Peyer's patch (tissue), 4 donors: ENCODE results near the gene MGMT. TPM values are rescaled to one million over a fixed set of nuclear protein-coding genes. Genes with fewer than 3 reads are reported as not detected.

Experiments used
- DNase-seq, 3 donors: peaks; one replicate each; pipeline ENCODE4 v3.0.0-alpha.2; 2017 to 2019
- H3K27ac ChIP-seq, 4 donors: fragments of 200-600 bp; sonication (generic); one replicate each; pipeline ENCODE4 v1.5.1; 2016 to 2019
- H3K27me3 ChIP-seq, 2 donors: fragments of 200-600 bp; sonication (generic); one replicate each; pipeline ENCODE4 v1.5.1; 2019
- H3K36me3 ChIP-seq, 3 donors: fragments of 200-600 bp; sonication (generic); one replicate each; pipeline ENCODE4 v1.5.1; 2016 to 2019
- H3K4me1 ChIP-seq, 4 donors: fragments of 200-600 bp; sonication (generic); one replicate each; pipeline ENCODE4 v1.5.1; 2016 to 2019
- H3K4me3 ChIP-seq, 4 donors: fragments of 200-600 bp; sonication (generic); 1 replicate in 3 of 4; 2 replicates in 1 of 4; pipeline ENCODE4 v1.5.1; 2016 to 2019; ENCODE audit warnings: mild to moderate bottlenecking in 1 of 4
- H3K9me3 ChIP-seq, 4 donors: fragments of 200-600 bp; sonication (generic); one replicate each; pipeline ENCODE4 v1.5.1; 2016 to 2019; ENCODE audit warnings: mild to moderate bottlenecking in 1 of 4
- POLR2A ChIP-seq, 2 donors: fragments of 450-650 bp; IDR thresholded peaks; one replicate each; pipeline ENCODE4 v1.5.1; 2017; ENCODE audit warnings: antibody characterized with exemption in 2 of 2, mild to moderate bottlenecking in 2 of 2, moderate library complexity in 2 of 2
- total RNA-seq, 4 donors: library from RNA; depleted of rRNA; stranded (reverse); fragments of >200 nt; gene quantifications; one replicate each; pipeline ENCODE4 v1.1.0, GENCODE V29; 2016
- TF ChIP-seq, protein P1 (sequence below), 6 experiments: fragments of 450-650 bp in 4 of 6; fragments of 200-600 bp in 2 of 6; sonication (generic) in 1 of 6; IDR thresholded peaks; one replicate each; pipeline ENCODE4 v1.5.1; 2017 to 2019; ENCODE audit warnings: antibody characterized with exemption in 6 of 6, mild to moderate bottlenecking in 3 of 6, moderate library complexity in 1 of 6

MGMT gene
- total RNA-seq, 4 donors from 2014 or later = 24.5 to 43.7 (median 35.3) TPM

- no peak for DNase-seq
- Histone ChIP-seq H3K4me3 (no peak overlapping the region), H3K27ac (no peak overlapping the region), H3K36me3 (no peaks in the 10 kb centered on the region), H3K27me3 (no peaks in the 10 kb centered on the region), H3K9me3 (peaks cover 0 to 22% (median 2%) of the 10 kb centered on the region in 4 donors), H3K4me1 (no peaks in the 10 kb centered on the region)
- TF ChIP-seq, protein P1, sequence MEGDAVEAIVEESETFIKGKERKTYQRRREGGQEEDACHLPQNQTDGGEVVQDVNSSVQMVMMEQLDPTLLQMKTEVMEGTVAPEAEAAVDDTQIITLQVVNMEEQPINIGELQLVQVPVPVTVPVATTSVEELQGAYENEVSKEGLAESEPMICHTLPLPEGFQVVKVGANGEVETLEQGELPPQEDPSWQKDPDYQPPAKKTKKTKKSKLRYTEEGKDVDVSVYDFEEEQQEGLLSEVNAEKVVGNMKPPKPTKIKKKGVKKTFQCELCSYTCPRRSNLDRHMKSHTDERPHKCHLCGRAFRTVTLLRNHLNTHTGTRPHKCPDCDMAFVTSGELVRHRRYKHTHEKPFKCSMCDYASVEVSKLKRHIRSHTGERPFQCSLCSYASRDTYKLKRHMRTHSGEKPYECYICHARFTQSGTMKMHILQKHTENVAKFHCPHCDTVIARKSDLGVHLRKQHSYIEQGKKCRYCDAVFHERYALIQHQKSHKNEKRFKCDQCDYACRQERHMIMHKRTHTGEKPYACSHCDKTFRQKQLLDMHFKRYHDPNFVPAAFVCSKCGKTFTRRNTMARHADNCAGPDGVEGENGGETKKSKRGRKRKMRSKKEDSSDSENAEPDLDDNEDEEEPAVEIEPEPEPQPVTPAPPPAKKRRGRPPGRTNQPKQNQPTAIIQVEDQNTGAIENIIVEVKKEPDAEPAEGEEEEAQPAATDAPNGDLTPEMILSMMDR (IDR thresholded peaks at IDR 0.05) = no peak
- no peak for TF ChIP-seq POLR2A (IDR thresholded peaks at IDR 0.05)
These were observed 24.2 kb downstream of the MGMT start for GRCh38 chr10:129491123-129491734.

DNA sequence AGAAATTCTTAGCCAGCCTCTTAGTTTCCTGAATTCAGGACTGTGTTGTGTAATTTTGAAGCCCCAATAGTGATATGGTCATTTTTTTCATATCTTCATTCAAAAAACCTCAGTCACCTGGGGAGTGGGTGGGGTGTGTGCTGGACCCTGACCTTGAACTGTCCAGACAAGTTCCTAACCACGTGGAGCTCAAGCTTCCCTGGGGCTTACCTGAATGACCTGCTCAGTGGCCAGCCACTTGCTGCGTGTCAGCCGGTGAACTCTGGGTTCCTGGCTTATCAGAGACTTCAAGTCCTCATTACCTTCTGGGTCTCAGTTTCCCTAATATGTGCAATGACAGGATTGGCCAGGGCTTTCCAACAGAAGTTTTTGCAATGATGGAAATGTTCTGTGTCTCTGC is 27.1 kb downstream of the MGMT start:
- no peak overlapping the region for H3K27ac ChIP-seq
- H3K9me3 ChIP-seq = peaks cover 0 to 22% (median 2%) of the 10 kb centered on the region in 4 donors
- TF ChIP-seq, protein P1 (IDR thresholded peaks at IDR 0.05) = no peak
- no peak for TF ChIP-seq POLR2A (IDR thresholded peaks at IDR 0.05)
- H3K27me3 ChIP-seq = no peaks in the 10 kb centered on the region
- no peak overlapping the region for H3K4me3 ChIP-seq
- DNase-seq = no peak
- H3K36me3 ChIP-seq = no peaks in the 10 kb centered on the region
- H3K4me1 ChIP-seq = no peaks in the 10 kb centered on the region

DNA sequence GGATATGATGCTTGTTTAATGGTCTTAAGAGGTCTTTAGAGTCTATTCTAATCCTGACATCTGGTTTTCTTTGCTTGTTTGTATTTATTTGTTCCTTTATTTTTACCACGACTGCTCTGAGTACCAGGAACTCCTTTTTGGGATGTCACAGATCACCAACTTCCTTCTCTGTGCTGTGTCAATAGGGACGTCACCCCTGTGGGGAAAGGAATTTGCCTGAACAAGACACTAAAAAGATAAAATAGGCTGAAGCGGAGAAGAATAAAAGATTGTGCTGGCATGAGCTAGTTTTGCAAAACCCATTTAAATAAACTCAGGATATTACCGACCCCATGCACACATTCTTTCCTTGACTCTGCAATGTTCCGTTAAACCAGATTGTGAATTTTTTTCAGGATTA is 27.7 kb downstream of the MGMT start:
- TF ChIP-seq POLR2A (IDR thresholded peaks at IDR 0.05) = no peak
- TF ChIP-seq, protein P1 (IDR thresholded peaks at IDR 0.05) = no peak
- Histone ChIP-seq H3K4me1 (no peaks in the 10 kb centered on the region), H3K4me3 (no peak overlapping the region), H3K27me3 (no peaks in the 10 kb centered on the region), H3K27ac (no peak overlapping the region), H3K36me3 (no peaks in the 10 kb centered on the region), H3K9me3 (peaks cover 0 to 22% (median 2%) of the 10 kb centered on the region in 4 donors)
- no peak for DNase-seq

DNA sequence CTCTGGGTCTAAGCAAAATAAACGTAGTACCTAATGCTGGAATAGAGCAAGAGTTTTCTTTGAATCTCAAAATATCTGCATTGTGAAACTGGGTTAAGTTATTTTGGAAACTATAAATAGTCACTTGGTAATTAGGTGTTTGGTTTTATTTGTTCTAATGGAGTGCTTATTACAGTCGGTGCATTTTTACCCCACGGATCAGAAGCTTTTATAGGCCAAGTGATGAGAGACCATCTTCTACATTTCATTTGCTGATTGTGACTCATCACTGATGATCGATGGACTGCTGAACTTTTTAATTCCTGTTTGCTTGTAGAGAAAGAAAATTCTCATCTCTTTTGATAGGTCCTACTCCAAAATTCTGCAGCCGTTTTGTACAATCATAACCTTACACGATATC is 28.2 kb downstream of the MGMT start:
- no peak for DNase-seq
- TF ChIP-seq, protein P1 (IDR thresholded peaks at IDR 0.05) = no peak
- TF ChIP-seq POLR2A (IDR thresholded peaks at IDR 0.05) = no peak
- no peak overlapping the region for H3K4me3 ChIP-seq
- no peaks in the 10 kb centered on the region for H3K4me1 ChIP-seq
- H3K27me3 ChIP-seq = no peaks in the 10 kb centered on the region
- H3K27ac ChIP-seq = no peak overlapping the region
- H3K36me3 ChIP-seq = no peaks in the 10 kb centered on the region
- peaks cover 0 to 22% (median 2%) of the 10 kb centered on the region in 4 donors for H3K9me3 ChIP-seq

DNA sequence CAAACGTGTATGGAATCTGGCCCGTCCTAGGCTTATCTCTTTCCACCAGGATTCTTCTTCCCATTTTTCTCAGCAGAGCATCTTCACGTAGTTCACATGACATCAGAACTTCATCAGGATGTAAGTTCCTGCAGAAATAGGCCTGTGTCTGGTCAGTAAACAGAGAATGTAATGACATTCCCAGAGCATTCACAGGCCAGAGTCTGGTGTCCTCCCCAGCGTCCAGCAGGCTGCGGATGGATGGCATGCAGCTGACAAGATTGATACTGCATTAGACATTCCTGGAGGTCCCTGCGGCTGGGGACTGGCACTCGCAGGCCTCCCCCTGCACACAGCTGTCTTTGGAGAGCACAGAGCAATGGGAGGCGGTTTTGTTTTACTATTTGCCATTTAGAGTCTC is 28.7 kb downstream of the MGMT start:
- Histone ChIP-seq H3K27me3 (no peaks in the 10 kb centered on the region), H3K27ac (no peak overlapping the region), H3K9me3 (peaks cover 0 to 17% (median 2%) of the 10 kb centered on the region in 4 donors), H3K36me3 (no peaks in the 10 kb centered on the region), H3K4me3 (no peak overlapping the region), H3K4me1 (no peaks in the 10 kb centered on the region)
- TF ChIP-seq, protein P1 (IDR thresholded peaks at IDR 0.05) = no peak
- TF ChIP-seq POLR2A (IDR thresholded peaks at IDR 0.05) = no peak
- DNase-seq = no peak
